GM23338 (cell line): ENCODE results near the gene CD244. TPM values are rescaled to one million over a fixed set of nuclear protein-coding genes. Genes with fewer than 3 reads are reported as not detected.
A peak's percentile ranks its signal among the peaks of the same experiment; 100 is the strongest.

Experiments
- ATAC-seq: fragments of 200-7000 bp; cut with Tn5 transposase; 3 replicates; pipeline ENCODE4 v1.9.1; 2020
- DNase-seq: peaks from one replicate; pipeline ENCODE4 v3.0.0-alpha.2; 2015; ENCODE audit warnings: low spot score
- H2AFZ ChIP-seq: fragments of 200-600 bp; sonication (generic); 2 replicates; pipeline ENCODE4 v1.8.0; 2016; ENCODE audit warnings: antibody characterized with exemption, mild to moderate bottlenecking, moderate library complexity
- H3F3A ChIP-seq: fragments of 200-600 bp; sonication (generic); replicated peaks from 2 replicates; pipeline ENCODE4 v1.8.0; 2017; ENCODE audit warnings: antibody characterized with exemption, mixed run types, low read depth
- H3K27ac ChIP-seq: fragments of 200-600 bp; sonication (generic); 2 replicates; pipeline ENCODE4 v1.6.1; 2016; ENCODE audit warnings: low read depth
- H3K27me3 ChIP-seq: fragments of 200-600 bp; sonication (generic); 2 replicates; pipeline ENCODE4 v1.8.0; 2016; ENCODE audit warnings: mild to moderate bottlenecking, mixed run types, moderate library complexity; ENCODE audit not compliant: insufficient read depth
- H3K36me3 ChIP-seq: fragments of 200-600 bp; sonication (generic); 2 replicates; pipeline ENCODE4 v1.8.0; 2016; ENCODE audit warnings: mild to moderate bottlenecking; ENCODE audit not compliant: insufficient read depth
- H3K4me1 ChIP-seq: fragments of 200-600 bp; sonication (generic); 2 replicates; pipeline ENCODE4 v1.8.0; 2016; ENCODE audit warnings: mild to moderate bottlenecking, moderate library complexity; ENCODE audit not compliant: insufficient read depth
- H3K4me2 ChIP-seq: fragments of 200-600 bp; sonication (generic); 2 replicates; pipeline ENCODE4 v1.7.1; 2017; ENCODE audit warnings: mixed run types
- H3K4me3 ChIP-seq: fragments of 200-600 bp; sonication (generic); 2 replicates; pipeline ENCODE4 v1.6.1; 2016; ENCODE audit warnings: mixed run types
- H3K79me2 ChIP-seq: fragments of 200-600 bp; sonication (generic); replicated peaks from 2 replicates; pipeline ENCODE4 v1.8.0; 2017; ENCODE audit warnings: mild to moderate bottlenecking; ENCODE audit not compliant: insufficient read depth
- H3K9me2 ChIP-seq: fragments of 200-600 bp; sonication (generic); 2 replicates; pipeline ENCODE4 v1.8.0; 2017; ENCODE audit not compliant: insufficient read depth
- H4K20me1 ChIP-seq: fragments of 200-600 bp; sonication (generic); replicated peaks from 2 replicates; pipeline ENCODE4 v1.8.0; 2017; ENCODE audit warnings: mild to moderate bottlenecking; ENCODE audit not compliant: insufficient read depth
- H3K27ac Mint-ChIP-seq: 2 replicates; pipeline ENCODE4 v1.8.0; 2020; ENCODE audit warnings: inconsistent platforms, mild to moderate bottlenecking, moderate library complexity, mixed read lengths
- H3K27me3 Mint-ChIP-seq: 3 replicates; pipeline ENCODE4 v1.8.0; 2022; ENCODE audit warnings: low read depth, mild to moderate bottlenecking, moderate library complexity, mixed read lengths, inconsistent platforms; ENCODE audit not compliant: insufficient read depth, poor library complexity
- H3K36me3 Mint-ChIP-seq: 3 replicates; pipeline ENCODE4 v1.8.0; 2021; ENCODE audit warnings: low read depth, mild to moderate bottlenecking, inconsistent platforms, moderate library complexity, mixed read lengths
- H3K4me1 Mint-ChIP-seq: 3 replicates; pipeline ENCODE4 v1.8.0; 2020; ENCODE audit warnings: mild to moderate bottlenecking, inconsistent platforms, mixed read lengths
- H3K4me3 Mint-ChIP-seq: 3 replicates; pipeline ENCODE4 v1.8.0; 2021; ENCODE audit warnings: moderate library complexity, mild to moderate bottlenecking, inconsistent platforms, mixed read lengths
- H3K9me3 Mint-ChIP-seq: 3 replicates; pipeline ENCODE4 v1.8.0; 2020; ENCODE audit warnings: moderate library complexity, mild to moderate bottlenecking, inconsistent platforms, mixed read lengths
- CREB1 ChIP-seq: fragments of 250-450 bp; sonication (Bioruptor Pico); IDR thresholded peaks from 2 replicates; pipeline ENCODE4 v1.5.0; 2020; ENCODE audit warnings: low read depth, mild to moderate bottlenecking, moderate library complexity
- JUNB ChIP-seq: IDR thresholded peaks from one replicate; pipeline ENCODE4 v1.6.1; 2016; ENCODE audit warnings: antibody characterized with exemption; ENCODE audit not compliant: unreplicated experiment
- polyA plus RNA-seq: library from polyadenylated mRNA; unstranded; fragments of >200 nt; fragmentation: Nextera tagmentation; extraction: Ambion mirVana; gene quantifications from 2 replicates; pipeline ENCODE4 v1.2.1, GENCODE V29; 2016
- total RNA-seq: library from RNA; depleted of rRNA; stranded (reverse); fragments of >200 nt; shearing (Covaris generic); gene quantifications from 2 replicates; pipeline ENCODE4 v1.2.3, GENCODE V29; 2014
- TF ChIP-seq, protein P1 (sequence below), 2 experiments: fragments of 200-600 bp in 1 of 2; sonication (generic) in 1 of 2; conservative IDR thresholded peaks; 2 replicates each; pipeline versions ENCODE4 v1.5.1 to v1.6.1; 2016 to 2017; ENCODE audit warnings: antibody characterized with exemption in 2 of 2, low read depth in 2 of 2, mild to moderate bottlenecking in 2 of 2, moderate library complexity in 1 of 2
- TF ChIP-seq, protein P2 (sequence below): IDR thresholded peaks from 2 replicates; pipeline ENCODE4 v1.6.1; 2016; ENCODE audit warnings: antibody characterized with exemption
- TF ChIP-seq, protein P3 (sequence below): fragments of 250-450 bp; sonication (Bioruptor Pico); IDR thresholded peaks from 2 replicates; pipeline ENCODE4 v1.5.0; 2020; ENCODE audit warnings: mild to moderate bottlenecking, moderate library complexity

The CD244 gene
- total and polyA plus RNA-seq, 2 experiments from 2014 or later = not detected

DNA sequence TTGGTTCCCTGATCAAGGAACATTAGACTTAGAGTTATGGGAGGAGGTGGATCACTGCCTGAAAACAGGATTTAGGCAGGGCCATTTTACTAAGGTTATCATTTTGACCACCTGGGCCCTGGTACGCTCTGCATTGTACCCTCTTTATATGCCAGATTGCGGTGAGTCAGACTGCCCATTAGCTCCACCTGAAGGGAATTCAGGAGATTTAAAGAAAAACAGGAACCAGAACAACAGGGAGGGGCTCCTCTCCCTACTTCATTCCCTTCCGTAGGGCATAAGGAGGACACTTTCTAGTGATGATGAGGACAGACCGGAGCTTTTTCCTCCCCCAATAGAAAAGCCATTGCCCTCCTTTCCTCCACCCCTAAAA lies 42.9 kb upstream of the CD244 start:
- Mint-ChIP-seq H3K27ac (no peak overlapping the region), H3K27me3 (peaks cover 4% of the 10 kb centered on the region), H3K4me3 (no peak overlapping the region), H3K4me1 (no peaks in the 10 kb centered on the region; the same call in 2 of the 3 replicates), H3K36me3 (no peaks in the 10 kb centered on the region), H3K9me3 (no peaks in the 10 kb centered on the region)
- H3K4me3 ChIP-seq = no peak overlapping the region
- H2AFZ ChIP-seq = peak overlapping the region; percentile 52; the same call in 1 of the 2 replicates
- H3K4me1 ChIP-seq = no peaks in the 10 kb centered on the region
- no peaks in the 10 kb centered on the region for H3K9me2 ChIP-seq
- H4K20me1 ChIP-seq = no peaks in the 10 kb centered on the region
- no peak overlapping the region for H3K4me2 ChIP-seq
- TF ChIP-seq, protein P1, sequence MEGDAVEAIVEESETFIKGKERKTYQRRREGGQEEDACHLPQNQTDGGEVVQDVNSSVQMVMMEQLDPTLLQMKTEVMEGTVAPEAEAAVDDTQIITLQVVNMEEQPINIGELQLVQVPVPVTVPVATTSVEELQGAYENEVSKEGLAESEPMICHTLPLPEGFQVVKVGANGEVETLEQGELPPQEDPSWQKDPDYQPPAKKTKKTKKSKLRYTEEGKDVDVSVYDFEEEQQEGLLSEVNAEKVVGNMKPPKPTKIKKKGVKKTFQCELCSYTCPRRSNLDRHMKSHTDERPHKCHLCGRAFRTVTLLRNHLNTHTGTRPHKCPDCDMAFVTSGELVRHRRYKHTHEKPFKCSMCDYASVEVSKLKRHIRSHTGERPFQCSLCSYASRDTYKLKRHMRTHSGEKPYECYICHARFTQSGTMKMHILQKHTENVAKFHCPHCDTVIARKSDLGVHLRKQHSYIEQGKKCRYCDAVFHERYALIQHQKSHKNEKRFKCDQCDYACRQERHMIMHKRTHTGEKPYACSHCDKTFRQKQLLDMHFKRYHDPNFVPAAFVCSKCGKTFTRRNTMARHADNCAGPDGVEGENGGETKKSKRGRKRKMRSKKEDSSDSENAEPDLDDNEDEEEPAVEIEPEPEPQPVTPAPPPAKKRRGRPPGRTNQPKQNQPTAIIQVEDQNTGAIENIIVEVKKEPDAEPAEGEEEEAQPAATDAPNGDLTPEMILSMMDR (conservative IDR thresholded peaks at IDR 0.05; ENCODE audit: low read depth in 2 of 2) = peak in 1 of 2 experiments; percentile 19; a peak in 1 of 4 replicates
- TF ChIP-seq JUNB = no peak
- no peaks in the 10 kb centered on the region for H3K36me3 ChIP-seq
- DNase-seq (peak; percentile 24), ATAC-seq (peak; percentile 68)
- no peaks in the 10 kb centered on the region for H3F3A ChIP-seq
- H3K27ac ChIP-seq = no peak overlapping the region
- H3K79me2 ChIP-seq = no peaks in the 10 kb centered on the region
- no peaks in the 10 kb centered on the region for H3K27me3 ChIP-seq

DNA sequence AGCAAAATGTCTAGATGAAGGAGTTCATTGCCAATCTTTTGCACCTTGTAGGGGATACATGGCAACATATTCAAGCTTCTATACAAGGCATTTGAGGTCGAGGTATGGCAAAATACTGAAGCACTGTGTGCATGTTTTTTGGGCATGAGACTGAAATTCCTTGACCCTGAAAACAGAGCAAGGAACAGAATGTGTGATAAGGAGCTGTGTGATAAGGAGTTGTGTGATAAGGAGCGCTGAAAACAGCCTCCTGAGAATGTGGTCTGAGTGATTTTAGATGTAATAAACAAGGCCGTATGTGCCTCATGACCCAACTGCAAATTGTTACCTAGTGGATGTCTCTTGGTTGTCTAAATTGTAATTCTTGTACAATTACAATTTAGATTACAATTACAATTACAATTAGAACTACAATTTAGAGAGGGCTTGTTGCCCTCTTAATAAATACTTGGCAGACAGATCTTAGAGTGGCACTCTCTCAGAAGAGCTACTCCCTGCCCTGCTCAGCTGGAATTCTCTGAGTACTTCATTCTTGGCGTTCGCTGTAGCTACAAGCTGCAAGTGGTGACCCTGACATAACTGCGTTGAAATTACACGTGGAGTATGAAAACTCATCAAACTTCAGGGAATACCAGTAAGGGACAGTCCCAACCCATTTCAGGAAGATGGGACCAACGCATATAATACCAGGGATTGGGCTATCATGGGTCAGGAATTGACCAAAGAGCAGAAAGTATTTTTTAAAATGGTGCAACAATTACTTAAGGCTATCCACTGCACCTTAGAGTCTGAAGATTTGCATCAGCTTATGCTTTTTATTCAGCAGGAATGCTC lies 42.3 kb upstream of the CD244 start:
- no peaks in the 10 kb centered on the region for H3F3A ChIP-seq
- H2AFZ ChIP-seq = peak overlapping the region; percentile 0; the same call in 1 of the 2 replicates
- H3K4me3 ChIP-seq = no peak overlapping the region
- Mint-ChIP-seq H3K36me3 (no peaks in the 10 kb centered on the region), H3K4me1 (no peaks in the 10 kb centered on the region; the same call in 2 of the 3 replicates), H3K9me3 (0 out of 3 replicates have a peak, but pooled peaks cover 2% of the 10 kb centered on the region), H3K4me3 (no peak overlapping the region), H3K27me3 (peaks cover 4% of the 10 kb centered on the region), H3K27ac (no peak overlapping the region)
- no peaks in the 10 kb centered on the region for H4K20me1 ChIP-seq
- DNase-seq (no peak), ATAC-seq (no peak)
- no peaks in the 10 kb centered on the region for H3K4me1 ChIP-seq
- H3K27me3 ChIP-seq = no peaks in the 10 kb centered on the region
- no peak overlapping the region for H3K4me2 ChIP-seq
- no peak overlapping the region for H3K27ac ChIP-seq
- no peaks in the 10 kb centered on the region for H3K79me2 ChIP-seq
- H3K9me2 ChIP-seq = no peaks in the 10 kb centered on the region
- no peaks in the 10 kb centered on the region for H3K36me3 ChIP-seq
- no peak for TF ChIP-seq CREB1 (CRISPR knock-in tag)
- TF ChIP-seq, protein P1 (conservative IDR thresholded peaks at IDR 0.05; ENCODE audit: low read depth in 2 of 2) = no peak
- TF ChIP-seq, protein P2, sequence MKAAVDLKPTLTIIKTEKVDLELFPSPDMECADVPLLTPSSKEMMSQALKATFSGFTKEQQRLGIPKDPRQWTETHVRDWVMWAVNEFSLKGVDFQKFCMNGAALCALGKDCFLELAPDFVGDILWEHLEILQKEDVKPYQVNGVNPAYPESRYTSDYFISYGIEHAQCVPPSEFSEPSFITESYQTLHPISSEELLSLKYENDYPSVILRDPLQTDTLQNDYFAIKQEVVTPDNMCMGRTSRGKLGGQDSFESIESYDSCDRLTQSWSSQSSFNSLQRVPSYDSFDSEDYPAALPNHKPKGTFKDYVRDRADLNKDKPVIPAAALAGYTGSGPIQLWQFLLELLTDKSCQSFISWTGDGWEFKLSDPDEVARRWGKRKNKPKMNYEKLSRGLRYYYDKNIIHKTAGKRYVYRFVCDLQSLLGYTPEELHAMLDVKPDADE = no peak
- TF ChIP-seq, protein P3, sequence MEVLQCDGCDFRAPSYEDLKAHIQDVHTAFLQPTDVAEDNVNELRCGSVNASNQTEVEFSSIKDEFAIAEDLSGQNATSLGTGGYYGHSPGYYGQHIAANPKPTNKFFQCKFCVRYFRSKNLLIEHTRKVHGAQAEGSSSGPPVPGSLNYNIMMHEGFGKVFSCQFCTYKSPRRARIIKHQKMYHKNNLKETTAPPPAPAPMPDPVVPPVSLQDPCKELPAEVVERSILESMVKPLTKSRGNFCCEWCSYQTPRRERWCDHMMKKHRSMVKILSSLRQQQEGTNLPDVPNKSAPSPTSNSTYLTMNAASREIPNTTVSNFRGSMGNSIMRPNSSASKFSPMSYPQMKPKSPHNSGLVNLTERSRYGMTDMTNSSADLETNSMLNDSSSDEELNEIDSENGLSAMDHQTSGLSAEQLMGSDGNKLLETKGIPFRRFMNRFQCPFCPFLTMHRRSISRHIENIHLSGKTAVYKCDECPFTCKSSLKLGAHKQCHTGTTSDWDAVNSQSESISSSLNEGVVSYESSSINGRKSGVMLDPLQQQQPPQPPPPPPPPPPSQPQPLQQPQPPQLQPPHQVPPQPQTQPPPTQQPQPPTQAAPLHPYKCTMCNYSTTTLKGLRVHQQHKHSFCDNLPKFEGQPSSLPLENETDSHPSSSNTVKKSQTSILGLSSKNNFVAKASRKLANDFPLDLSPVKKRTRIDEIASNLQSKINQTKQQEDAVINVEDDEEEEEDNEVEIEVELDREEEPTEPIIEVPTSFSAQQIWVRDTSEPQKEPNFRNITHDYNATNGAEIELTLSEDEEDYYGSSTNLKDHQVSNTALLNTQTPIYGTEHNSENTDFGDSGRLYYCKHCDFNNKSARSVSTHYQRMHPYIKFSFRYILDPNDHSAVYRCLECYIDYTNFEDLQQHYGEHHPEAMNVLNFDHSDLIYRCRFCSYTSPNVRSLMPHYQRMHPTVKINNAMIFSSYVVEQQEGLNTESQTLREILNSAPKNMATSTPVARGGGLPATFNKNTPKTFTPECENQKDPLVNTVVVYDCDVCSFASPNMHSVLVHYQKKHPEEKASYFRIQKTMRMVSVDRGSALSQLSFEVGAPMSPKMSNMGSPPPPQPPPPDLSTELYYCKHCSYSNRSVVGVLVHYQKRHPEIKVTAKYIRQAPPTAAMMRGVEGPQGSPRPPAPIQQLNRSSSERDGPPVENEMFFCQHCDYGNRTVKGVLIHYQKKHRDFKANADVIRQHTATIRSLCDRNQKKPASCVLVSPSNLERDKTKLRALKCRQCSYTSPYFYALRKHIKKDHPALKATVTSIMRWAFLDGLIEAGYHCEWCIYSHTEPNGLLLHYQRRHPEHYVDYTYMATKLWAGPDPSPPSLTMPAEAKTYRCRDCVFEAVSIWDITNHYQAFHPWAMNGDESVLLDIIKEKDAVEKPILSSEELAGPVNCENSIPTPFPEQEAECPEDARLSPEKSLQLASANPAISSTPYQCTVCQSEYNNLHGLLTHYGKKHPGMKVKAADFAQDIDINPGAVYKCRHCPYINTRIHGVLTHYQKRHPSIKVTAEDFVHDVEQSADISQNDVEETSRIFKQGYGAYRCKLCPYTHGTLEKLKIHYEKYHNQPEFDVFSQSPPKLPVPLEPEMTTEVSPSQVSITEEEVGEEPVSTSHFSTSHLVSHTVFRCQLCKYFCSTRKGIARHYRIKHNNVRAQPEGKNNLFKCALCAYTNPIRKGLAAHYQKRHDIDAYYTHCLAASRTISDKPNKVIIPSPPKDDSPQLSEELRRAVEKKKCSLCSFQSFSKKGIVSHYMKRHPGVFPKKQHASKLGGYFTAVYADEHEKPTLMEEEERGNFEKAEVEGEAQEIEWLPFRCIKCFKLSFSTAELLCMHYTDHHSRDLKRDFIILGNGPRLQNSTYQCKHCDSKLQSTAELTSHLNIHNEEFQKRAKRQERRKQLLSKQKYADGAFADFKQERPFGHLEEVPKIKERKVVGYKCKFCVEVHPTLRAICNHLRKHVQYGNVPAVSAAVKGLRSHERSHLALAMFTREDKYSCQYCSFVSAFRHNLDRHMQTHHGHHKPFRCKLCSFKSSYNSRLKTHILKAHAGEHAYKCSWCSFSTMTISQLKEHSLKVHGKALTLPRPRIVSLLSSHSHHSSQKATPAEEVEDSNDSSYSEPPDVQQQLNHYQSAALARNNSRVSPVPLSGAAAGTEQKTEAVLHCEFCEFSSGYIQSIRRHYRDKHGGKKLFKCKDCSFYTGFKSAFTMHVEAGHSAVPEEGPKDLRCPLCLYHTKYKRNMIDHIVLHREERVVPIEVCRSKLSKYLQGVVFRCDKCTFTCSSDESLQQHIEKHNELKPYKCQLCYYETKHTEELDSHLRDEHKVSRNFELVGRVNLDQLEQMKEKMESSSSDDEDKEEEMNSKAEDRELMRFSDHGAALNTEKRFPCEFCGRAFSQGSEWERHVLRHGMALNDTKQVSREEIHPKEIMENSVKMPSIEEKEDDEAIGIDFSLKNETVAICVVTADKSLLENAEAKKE = no peak
